ENCODE data around the gene JPT2. TPM values are rescaled to one million over a fixed set of nuclear protein-coding genes. Genes with fewer than 3 reads are reported as not detected.

Gene JPT2
- polyA plus RNA-seq, 3 donors: 5.4 to 7.5 (median 5.8) TPM

GRCh38 chr16:1639282-1639681 is 38.8 kb upstream of the JPT2 start:
- Histone ChIP-seq H4K20me1 (ENCODE audit: insufficient read depth, low read length) (peaks cover 16% of the 10 kb centered on the region), H3K27ac (ENCODE audit: low read depth in 1 of 2, low read length in 2 of 2) (no peak overlapping the region), H3K4me1 (ENCODE audit: control insufficient read depth in 1 of 2, insufficient read depth in 2 of 2, low read length in 2 of 2) (no peaks in the 10 kb centered on the region), H3K9ac (ENCODE audit: insufficient read depth, low read length, poor library complexity, severe bottlenecking) (no peak overlapping the region), H3K4me2 (replicated peaks; ENCODE audit: extremely low read depth, low read length, poor library complexity, severe bottlenecking) (no peak overlapping the region), H3K79me2 (ENCODE audit: insufficient read depth, low read length) (peaks cover 3% of the 10 kb centered on the region), H2AFZ (ENCODE audit: insufficient read depth, low read depth, low read length, poor library complexity, severe bottlenecking) (no peak overlapping the region), H3K36me3 (replicated peaks in 1 of 2; ENCODE audit: control insufficient read depth in 1 of 2, insufficient read depth in 2 of 2, low read length in 2 of 2) (peaks cover 88 to 98% of the 10 kb centered on the region in 2 donors), H3K9me3 (replicated peaks in 1 of 2; ENCODE audit: control insufficient read depth in 1 of 2, insufficient read depth in 1 of 2, low read length in 2 of 2) (no peaks in the 10 kb centered on the region), H3K27me3 (ENCODE audit: control insufficient read depth in 2 of 2, insufficient read depth in 2 of 2, low read length in 2 of 2) (no peaks in the 10 kb centered on the region), H3K4me3 (replicated peaks in 1 of 3; ENCODE audit: low read depth in 2 of 3, low read length in 3 of 3) (no peak overlapping the region)
- no peak overlapping the region for H3K27ac Mint-ChIP-seq
- TF ChIP-seq CTCF (IDR thresholded peaks at IDR 0.05): no peak
- H3K9me3 Mint-ChIP-seq: no peaks in the 10 kb centered on the region
- WGBS (ENCODE audit: insufficient coverage): no CpG with 5 or more reads among the region's 2 CpGs
- DNase-seq: no peak
- peaks cover 1% of the 10 kb centered on the region for H3K4me1 Mint-ChIP-seq
- H3K36me3 Mint-ChIP-seq: peaks cover 80 to 92% of the 10 kb centered on the region in 2 donors
- H3K27me3 Mint-ChIP-seq (ENCODE audit: low read depth in 3 of 3): peaks cover 0 to 2% (median 2%) of the 10 kb centered on the region in 3 donors
- no peak overlapping the region for H3K4me3 Mint-ChIP-seq
- intact Hi-C loops (cut with micrococcal nuclease): no loop called here

- DNase-seq: no peak
- peaks cover 16% of the 10 kb centered on the region for H4K20me1 ChIP-seq (ENCODE audit: insufficient read depth, low read length)
- H3K27me3 ChIP-seq (ENCODE audit: control insufficient read depth in 2 of 2, insufficient read depth in 2 of 2, low read length in 2 of 2): no peaks in the 10 kb centered on the region
- H3K4me3 ChIP-seq (replicated peaks in 1 of 3; ENCODE audit: low read depth in 2 of 3, low read length in 3 of 3): no peak overlapping the region
- H3K4me2 ChIP-seq (replicated peaks; ENCODE audit: extremely low read depth, low read length, poor library complexity, severe bottlenecking): no peak overlapping the region
- Mint-ChIP-seq H3K36me3 (peaks cover 80 to 92% of the 10 kb centered on the region in 2 donors), H3K4me3 (no peak overlapping the region), H3K4me1 (peaks cover 3% of the 10 kb centered on the region), H3K27me3 (ENCODE audit: low read depth in 3 of 3) (peaks cover 0 to 2% (median 2%) of the 10 kb centered on the region in 3 donors), H3K27ac (no peak overlapping the region), H3K9me3 (no peaks in the 10 kb centered on the region)
- intact Hi-C loops (cut with micrococcal nuclease): no loop called here
- no peak for TF ChIP-seq CTCF (IDR thresholded peaks at IDR 0.05)
- H3K9me3 ChIP-seq (replicated peaks in 1 of 2; ENCODE audit: control insufficient read depth in 1 of 2, insufficient read depth in 1 of 2, low read length in 2 of 2): no peaks in the 10 kb centered on the region
- H3K4me1 ChIP-seq (ENCODE audit: control insufficient read depth in 1 of 2, insufficient read depth in 2 of 2, low read length in 2 of 2): no peaks in the 10 kb centered on the region
- H3K9ac ChIP-seq (ENCODE audit: insufficient read depth, low read length, poor library complexity, severe bottlenecking): no peak overlapping the region
- WGBS (ENCODE audit: insufficient coverage): 91% methylated on average over 8 of the region's 11 CpGs
- H3K79me2 ChIP-seq (ENCODE audit: insufficient read depth, low read length): no peaks in the 10 kb centered on the region
- no peak overlapping the region for H2AFZ ChIP-seq (ENCODE audit: insufficient read depth, low read depth, low read length, poor library complexity, severe bottlenecking)
- peaks cover 83 to 96% of the 10 kb centered on the region in 2 donors for H3K36me3 ChIP-seq (replicated peaks in 1 of 2; ENCODE audit: control insufficient read depth in 1 of 2, insufficient read depth in 2 of 2, low read length in 2 of 2)
- no peak overlapping the region for H3K27ac ChIP-seq (ENCODE audit: low read depth in 1 of 2, low read length in 2 of 2)
Measured at GRCh38 chr16:1639860-1640259, 38.2 kb upstream of the JPT2 start.
